Neural cell (in vitro differentiated cells): ENCODE results near the gene SLC13A2. TPM values are rescaled to one million over a fixed set of nuclear protein-coding genes. Genes with fewer than 3 reads are reported as not detected.

Experiments
- H2AFZ ChIP-seq: fragments of 200-600, 300-800 bp; sonication (generic), shearing (Covaris generic); 2 replicates; pipeline ENCODE4 v1.6.0; 2014; ENCODE audit warnings: low read depth, mild to moderate bottlenecking, antibody characterized with exemption, low read length, moderate library complexity
- H3F3A ChIP-seq: fragments of 200-600 bp; shearing (Covaris generic); 2 replicates; pipeline ENCODE4 v1.6.1; 2016; ENCODE audit warnings: mild to moderate bottlenecking, moderate library complexity, mixed read lengths, antibody characterized with exemption, low read length; ENCODE audit not compliant: insufficient read depth, poor library complexity, severe bottlenecking
- H3K27ac ChIP-seq: fragments of 200-600, 300-800 bp; sonication (generic), shearing (Covaris generic); 2 replicates; pipeline ENCODE4 v1.5.1; 2014; ENCODE audit warnings: mild to moderate bottlenecking, low read length, moderate library complexity
- H3K27me3 ChIP-seq: fragments of 300-800, 200-600 bp; sonication (generic), shearing (Covaris generic); 2 replicates; pipeline ENCODE4 v1.6.0; 2014; ENCODE audit warnings: mild to moderate bottlenecking, low read depth, low read length, moderate library complexity; ENCODE audit not compliant: insufficient read depth
- H3K36me3 ChIP-seq: fragments of 300-800, 200-600 bp; sonication (generic), shearing (Covaris generic); 2 replicates; pipeline ENCODE4 v1.5.1; 2014; ENCODE audit warnings: mild to moderate bottlenecking, antibody characterized with exemption, low read length, moderate library complexity; ENCODE audit not compliant: insufficient read depth
- H3K4me2 ChIP-seq: fragments of 300-800, 200-600 bp; sonication (generic), shearing (Covaris generic); 2 replicates; pipeline ENCODE4 v1.6.0; 2014; ENCODE audit warnings: mild to moderate bottlenecking, low read length
- H3K4me3 ChIP-seq: fragments of 300-800, 200-600 bp; sonication (generic), shearing (Covaris generic); 2 replicates; pipeline ENCODE4 v1.5.1; 2014; ENCODE audit warnings: mild to moderate bottlenecking, low read length, moderate library complexity
- H3K79me2 ChIP-seq: fragments of 200-600 bp; shearing (Covaris generic); replicated peaks from 2 replicates; pipeline ENCODE4 v1.6.0; 2014; ENCODE audit warnings: mild to moderate bottlenecking, low read length, moderate library complexity; ENCODE audit not compliant: insufficient read depth
- H3K9ac ChIP-seq: fragments of 300-800, 200-600 bp; sonication (generic), shearing (Covaris generic); 2 replicates; pipeline ENCODE4 v1.6.1; 2016; ENCODE audit warnings: mild to moderate bottlenecking, low read length, mixed read lengths
- H3K9me2 ChIP-seq: fragments of 200-600 bp; shearing (Covaris generic); 2 replicates; pipeline ENCODE4 v1.6.1; 2016; ENCODE audit warnings: mild to moderate bottlenecking, low read length, mixed read lengths; ENCODE audit not compliant: insufficient read depth
- H3K9me3 ChIP-seq: fragments of 200-600, 300-800 bp; sonication (generic), shearing (Covaris generic); 2 replicates; pipeline ENCODE4 v1.6.1; 2016; ENCODE audit warnings: mild to moderate bottlenecking, mixed run types, low read length, moderate library complexity, mixed read lengths
- H4K20me1 ChIP-seq: fragments of 200-600 bp; shearing (Covaris generic); 2 replicates; pipeline ENCODE4 v1.6.1; 2016; ENCODE audit warnings: mild to moderate bottlenecking, mixed run types; ENCODE audit not compliant: insufficient read depth
- EP300 ChIP-seq: fragments of 450-650 bp; conservative IDR thresholded peaks from 2 replicates; pipeline ENCODE4 v1.6.1; 2014; ENCODE audit warnings: antibody characterized with exemption, mild to moderate bottlenecking, moderate library complexity; ENCODE audit not compliant: poor library complexity, severe bottlenecking
- EZH2 ChIP-seq: fragments of 200-600, 300-800 bp; shearing (Covaris generic), sonication (generic); IDR thresholded peaks from 2 replicates; pipeline ENCODE4 v1.6.1; 2014; ENCODE audit warnings: antibody characterized with exemption, low read length, borderline replicate concordance, mild to moderate bottlenecking; ENCODE audit not compliant: insufficient read depth, poor library complexity, severe bottlenecking
- MXI1 ChIP-seq: fragments of 450-650 bp; conservative IDR thresholded peaks from 2 replicates; pipeline ENCODE4 v1.6.1; 2014; ENCODE audit warnings: antibody characterized with exemption, mild to moderate bottlenecking; ENCODE audit not compliant: poor library complexity, severe bottlenecking
- POLR2AphosphoS5 ChIP-seq: IDR thresholded peaks from 2 replicates; pipeline ENCODE4 v1.6.1; 2012
- RAD21 ChIP-seq: fragments of 450-650 bp; conservative IDR thresholded peaks from 2 replicates; pipeline ENCODE4 v1.6.1; 2014; ENCODE audit warnings: antibody characterized with exemption, mild to moderate bottlenecking, moderate library complexity
- REST ChIP-seq: IDR thresholded peaks from 2 replicates; pipeline ENCODE4 v1.6.1; 2012; ENCODE audit warnings: borderline replicate concordance
- SMC3 ChIP-seq: fragments of 450-650 bp; conservative IDR thresholded peaks from 2 replicates; pipeline ENCODE4 v1.6.1; 2014; ENCODE audit warnings: antibody characterized with exemption, mild to moderate bottlenecking, moderate library complexity; ENCODE audit not compliant: poor library complexity
- TAF1 ChIP-seq: IDR thresholded peaks from 2 replicates; pipeline ENCODE4 v1.6.1; 2012; ENCODE audit warnings: low read depth
- polyA plus RNA-seq: library from polyadenylated mRNA; depleted of rRNA; stranded (reverse); fragments of >200 nt; gene quantifications from 2 replicates; pipeline ENCODE4 v1.2.3, GENCODE V29; 2014
- TF ChIP-seq, protein P1 (sequence below): fragments of 450-650 bp; IDR thresholded peaks from 2 replicates; pipeline ENCODE4 v1.5.1; 2014; ENCODE audit warnings: antibody characterized with exemption, mild to moderate bottlenecking, moderate library complexity; ENCODE audit not compliant: poor library complexity, severe bottlenecking

The SLC13A2 gene
- polyA plus RNA-seq, 1 donor from 2014 or later: not detected

GRCh38 chr17:28505986-28506665 lies 32.7 kb downstream of the SLC13A2 start, which contains the start of gene FOXN1:
Gene FOXN1, plus strand, starts transcription at chr17:28506348. Its CDS starts 17,622 bp downstream, at chr17:28523970.
- Histone ChIP-seq H3K79me2 (no peaks in the 10 kb centered on the region), H4K20me1 (no peaks in the 10 kb centered on the region), H3K4me2 (no peak within 1 kb of the TSS), H3F3A (no peaks in the 10 kb centered on the region), H3K9me3 (no peaks in the 10 kb centered on the region), H3K9ac (no peak within 1 kb of the TSS), H3K36me3 (no peaks in the 10 kb centered on the region), H2AFZ (no peak within 1 kb of the TSS), H3K27me3 (no peaks in the 10 kb centered on the region), H3K27ac (no peak within 1 kb of the TSS), H3K9me2 (no peaks in the 10 kb centered on the region), H3K4me3 (no peak within 1 kb of the TSS)
- TF ChIP-seq EP300: no peak
- TF ChIP-seq POLR2AphosphoS5: no peak
- TF ChIP-seq RAD21: no peak
- no peak for TF ChIP-seq MXI1
- TF ChIP-seq SMC3: no peak
- no peak for TF ChIP-seq EZH2
- TF ChIP-seq TAF1: no peak
- TF ChIP-seq, protein P1, sequence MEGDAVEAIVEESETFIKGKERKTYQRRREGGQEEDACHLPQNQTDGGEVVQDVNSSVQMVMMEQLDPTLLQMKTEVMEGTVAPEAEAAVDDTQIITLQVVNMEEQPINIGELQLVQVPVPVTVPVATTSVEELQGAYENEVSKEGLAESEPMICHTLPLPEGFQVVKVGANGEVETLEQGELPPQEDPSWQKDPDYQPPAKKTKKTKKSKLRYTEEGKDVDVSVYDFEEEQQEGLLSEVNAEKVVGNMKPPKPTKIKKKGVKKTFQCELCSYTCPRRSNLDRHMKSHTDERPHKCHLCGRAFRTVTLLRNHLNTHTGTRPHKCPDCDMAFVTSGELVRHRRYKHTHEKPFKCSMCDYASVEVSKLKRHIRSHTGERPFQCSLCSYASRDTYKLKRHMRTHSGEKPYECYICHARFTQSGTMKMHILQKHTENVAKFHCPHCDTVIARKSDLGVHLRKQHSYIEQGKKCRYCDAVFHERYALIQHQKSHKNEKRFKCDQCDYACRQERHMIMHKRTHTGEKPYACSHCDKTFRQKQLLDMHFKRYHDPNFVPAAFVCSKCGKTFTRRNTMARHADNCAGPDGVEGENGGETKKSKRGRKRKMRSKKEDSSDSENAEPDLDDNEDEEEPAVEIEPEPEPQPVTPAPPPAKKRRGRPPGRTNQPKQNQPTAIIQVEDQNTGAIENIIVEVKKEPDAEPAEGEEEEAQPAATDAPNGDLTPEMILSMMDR: no peak
- no peak for TF ChIP-seq REST

DNA sequence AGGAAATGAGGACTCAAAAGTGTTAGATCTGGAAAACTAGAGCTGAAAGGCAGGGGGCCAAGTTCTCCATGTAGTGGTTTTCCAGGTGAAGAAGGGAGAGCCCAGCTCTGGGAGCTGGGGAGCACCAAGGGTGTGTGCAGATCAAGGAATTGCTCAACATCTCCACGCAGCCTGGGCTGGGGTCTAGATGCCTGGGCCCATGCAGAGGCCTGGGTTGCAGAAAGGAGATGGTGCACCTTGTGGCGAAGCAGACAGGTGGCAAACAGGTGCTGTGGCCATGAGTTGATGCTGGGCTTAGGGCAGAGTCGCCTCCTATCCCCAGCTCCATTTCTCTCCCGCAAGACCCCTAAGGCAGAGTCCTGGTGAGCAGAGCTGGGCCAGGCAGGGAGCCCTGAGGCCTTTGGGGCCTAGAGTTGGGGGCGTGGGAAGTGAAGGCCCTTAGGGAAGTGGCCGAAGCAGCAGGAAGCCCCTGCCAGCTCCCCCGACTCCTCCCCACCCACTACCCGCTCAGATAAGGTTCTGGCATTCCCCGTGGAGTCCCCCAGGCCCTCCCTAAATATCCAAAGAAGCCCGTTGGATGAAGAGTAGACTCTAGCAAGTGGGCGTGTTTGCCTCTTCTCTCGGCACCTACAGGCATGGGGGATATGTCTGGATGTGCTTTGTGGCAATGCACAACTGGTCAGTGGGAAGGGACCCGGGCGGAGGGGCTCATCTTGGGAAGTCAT lies 33.5 kb downstream of the SLC13A2 start:
- H3K9ac ChIP-seq: no peak overlapping the region
- no peaks in the 10 kb centered on the region for H3K9me2 ChIP-seq
- H4K20me1 ChIP-seq: no peaks in the 10 kb centered on the region
- H3K27ac ChIP-seq: no peak overlapping the region
- no peak overlapping the region for H2AFZ ChIP-seq
- H3K9me3 ChIP-seq: no peaks in the 10 kb centered on the region
- H3F3A ChIP-seq: no peaks in the 10 kb centered on the region
- no peak overlapping the region for H3K4me3 ChIP-seq
- no peaks in the 10 kb centered on the region for H3K27me3 ChIP-seq
- no peaks in the 10 kb centered on the region for H3K79me2 ChIP-seq
- H3K36me3 ChIP-seq: no peaks in the 10 kb centered on the region
- no peak for TF ChIP-seq REST
- no peak for TF ChIP-seq MXI1
- TF ChIP-seq SMC3: no peak
- TF ChIP-seq EZH2: no peak
- TF ChIP-seq EP300: no peak
- no peak for TF ChIP-seq POLR2AphosphoS5
- TF ChIP-seq TAF1: no peak
- TF ChIP-seq, protein P1: no peak
- no peak for TF ChIP-seq RAD21
- no peak overlapping the region for H3K4me2 ChIP-seq
